Astrocyte (in vitro differentiated cells and primary cell): ENCODE results near the gene TTC1. TPM values are rescaled to one million over a fixed set of nuclear protein-coding genes. Genes with fewer than 3 reads are reported as not detected.

ENCODE experiments used
- DNase-seq: peaks from one replicate; pipeline ENCODE4 v3.0.0-alpha.2; 2010; ENCODE audit warnings: low read depth
- FAIRE-seq: peaks from 2 replicates; lab custom pipeline; 2011; peaks lifted over from hg19 to GRCh38; lab: Jason Lieb, UNC
- H2AFZ ChIP-seq: 2 replicates; pipeline ENCODE4 v1.6.0; 2012; ENCODE audit warnings: low read depth, low read length, inconsistent platforms
- H3K27ac ChIP-seq: 2 replicates; pipeline ENCODE4 v1.5.1; 2011; ENCODE audit warnings: low read depth, low read length, inconsistent platforms
- H3K27me3 ChIP-seq: 2 replicates; pipeline ENCODE4 v1.6.0; 2011; ENCODE audit warnings: low read length, inconsistent platforms; ENCODE audit not compliant: insufficient read depth
- H3K36me3 ChIP-seq: 2 replicates; pipeline ENCODE4 v1.5.1; 2011; ENCODE audit warnings: low read length, inconsistent platforms; ENCODE audit not compliant: insufficient read depth
- H3K4me1 ChIP-seq: 2 replicates; pipeline ENCODE4 v1.5.1; 2011; ENCODE audit warnings: low read length, inconsistent platforms; ENCODE audit not compliant: insufficient read depth
- H3K4me2 ChIP-seq: 2 replicates; pipeline ENCODE4 v1.6.0; 2012; ENCODE audit warnings: low read length, inconsistent platforms
- H3K4me3 ChIP-seq: 2 replicates; pipeline ENCODE4 v1.5.1; 2011; ENCODE audit warnings: low read depth, mild to moderate bottlenecking, low read length, inconsistent platforms; ENCODE audit not compliant: insufficient read depth
- H3K79me2 ChIP-seq: 2 replicates; pipeline ENCODE4 v1.6.0; 2012; ENCODE audit warnings: mild to moderate bottlenecking, low read length, inconsistent platforms; ENCODE audit not compliant: insufficient read depth
- H3K9ac ChIP-seq: 2 replicates; pipeline ENCODE4 v1.6.0; 2012; ENCODE audit warnings: mild to moderate bottlenecking, low read length, inconsistent platforms
- H3K9me3 ChIP-seq: 2 replicates; pipeline ENCODE4 v1.5.1; 2012; ENCODE audit warnings: low read depth, mild to moderate bottlenecking, low read length, inconsistent platforms; ENCODE audit not compliant: insufficient read depth
- H4K20me1 ChIP-seq: 2 replicates; pipeline ENCODE4 v1.6.0; 2012; ENCODE audit warnings: low read length, inconsistent platforms; ENCODE audit not compliant: insufficient read depth
- H3K27ac Mint-ChIP-seq: one replicate; pipeline ENCODE4 v1.8.0; 2021; ENCODE audit warnings: mild to moderate bottlenecking, mixed read lengths; ENCODE audit not compliant: unreplicated experiment
- H3K27me3 Mint-ChIP-seq: one replicate; pipeline ENCODE4 v1.8.0; 2021; ENCODE audit warnings: low read depth, mixed read lengths; ENCODE audit not compliant: unreplicated experiment
- H3K36me3 Mint-ChIP-seq: one replicate; pipeline ENCODE4 v1.8.0; 2021; ENCODE audit warnings: low read depth, mixed read lengths; ENCODE audit not compliant: unreplicated experiment
- H3K4me1 Mint-ChIP-seq: one replicate; pipeline ENCODE4 v1.8.0; 2021; ENCODE audit warnings: low read depth, mixed read lengths; ENCODE audit not compliant: unreplicated experiment
- H3K4me3 Mint-ChIP-seq: one replicate; pipeline ENCODE4 v1.8.0; 2021; ENCODE audit warnings: mild to moderate bottlenecking, moderate library complexity, mixed read lengths; ENCODE audit not compliant: unreplicated experiment
- H3K9me3 Mint-ChIP-seq: one replicate; pipeline ENCODE4 v1.8.0; 2021; ENCODE audit warnings: mild to moderate bottlenecking, mixed read lengths; ENCODE audit not compliant: unreplicated experiment
- EZH2 ChIP-seq: IDR thresholded peaks from 2 replicates; pipeline ENCODE4 v1.6.1; 2012; ENCODE audit warnings: mild to moderate bottlenecking, low read length, inconsistent platforms; ENCODE audit not compliant: insufficient read depth
- total RNA-seq: library from RNA; stranded (reverse); gene quantifications from 2 replicates; pipeline ENCODE4 v1.2.1, GENCODE V29; 2021
- TF ChIP-seq, protein P1 (sequence below): IDR thresholded peaks from 2 replicates; pipeline ENCODE4 v1.5.1; 2011; ENCODE audit warnings: low read depth, mild to moderate bottlenecking, inconsistent platforms, low read length, moderate library complexity; ENCODE audit not compliant: insufficient read depth

Gene TTC1
- total RNA-seq, 1 donor from 2014 or later, result 61.2 TPM

GRCh38 chr5:160060001-160060400, 51.1 kb downstream of the TTC1 start:
- peaks cover 18% of the 10 kb centered on the region for H3K36me3 Mint-ChIP-seq
- H3K9me3 Mint-ChIP-seq, result peaks cover 4% of the 10 kb centered on the region
- DNase-seq (no peak), FAIRE-seq (no peak)
- no peaks in the 10 kb centered on the region for H3K9me3 ChIP-seq
- H3K4me1 Mint-ChIP-seq, result peaks cover 2% of the 10 kb centered on the region
- H3K9ac ChIP-seq, result no peak overlapping the region
- H3K4me3 Mint-ChIP-seq, result no peak overlapping the region
- no peak overlapping the region for H2AFZ ChIP-seq
- H3K27me3 Mint-ChIP-seq, result no peaks in the 10 kb centered on the region
- H3K36me3 ChIP-seq, result peaks cover 25% of the 10 kb centered on the region
- H3K79me2 ChIP-seq, result no peaks in the 10 kb centered on the region
- no peak overlapping the region for H3K4me2 ChIP-seq
- TF ChIP-seq, protein P1, sequence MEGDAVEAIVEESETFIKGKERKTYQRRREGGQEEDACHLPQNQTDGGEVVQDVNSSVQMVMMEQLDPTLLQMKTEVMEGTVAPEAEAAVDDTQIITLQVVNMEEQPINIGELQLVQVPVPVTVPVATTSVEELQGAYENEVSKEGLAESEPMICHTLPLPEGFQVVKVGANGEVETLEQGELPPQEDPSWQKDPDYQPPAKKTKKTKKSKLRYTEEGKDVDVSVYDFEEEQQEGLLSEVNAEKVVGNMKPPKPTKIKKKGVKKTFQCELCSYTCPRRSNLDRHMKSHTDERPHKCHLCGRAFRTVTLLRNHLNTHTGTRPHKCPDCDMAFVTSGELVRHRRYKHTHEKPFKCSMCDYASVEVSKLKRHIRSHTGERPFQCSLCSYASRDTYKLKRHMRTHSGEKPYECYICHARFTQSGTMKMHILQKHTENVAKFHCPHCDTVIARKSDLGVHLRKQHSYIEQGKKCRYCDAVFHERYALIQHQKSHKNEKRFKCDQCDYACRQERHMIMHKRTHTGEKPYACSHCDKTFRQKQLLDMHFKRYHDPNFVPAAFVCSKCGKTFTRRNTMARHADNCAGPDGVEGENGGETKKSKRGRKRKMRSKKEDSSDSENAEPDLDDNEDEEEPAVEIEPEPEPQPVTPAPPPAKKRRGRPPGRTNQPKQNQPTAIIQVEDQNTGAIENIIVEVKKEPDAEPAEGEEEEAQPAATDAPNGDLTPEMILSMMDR, result no peak
- no peak for TF ChIP-seq EZH2
- no peak overlapping the region for H3K27ac Mint-ChIP-seq
- no peaks in the 10 kb centered on the region for H4K20me1 ChIP-seq
- peaks cover 3% of the 10 kb centered on the region for H3K4me1 ChIP-seq
- no peak overlapping the region for H3K27ac ChIP-seq
- no peak overlapping the region for H3K4me3 ChIP-seq
- no peaks in the 10 kb centered on the region for H3K27me3 ChIP-seq

DNA sequence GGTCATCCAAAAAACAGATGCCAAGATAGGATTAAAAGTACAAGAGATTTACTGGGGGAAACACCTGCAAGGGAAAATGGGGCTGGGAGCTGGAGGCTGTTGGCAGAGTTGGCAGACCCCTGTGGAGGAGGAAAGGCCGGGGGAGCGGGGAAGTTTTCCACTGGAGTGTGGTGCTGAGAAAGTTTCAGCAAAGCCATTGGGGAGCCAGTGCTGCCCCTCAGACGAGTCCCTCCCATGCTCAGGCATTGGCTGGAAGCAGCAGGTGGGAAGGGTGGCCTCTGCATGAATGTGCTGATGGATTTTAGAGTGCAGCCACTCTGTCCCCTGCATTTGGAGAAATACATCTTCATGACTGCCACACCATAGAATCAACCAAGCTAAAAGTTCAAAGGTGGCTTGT, 52.8 kb downstream of the TTC1 start:
- H3K27ac Mint-ChIP-seq, result no peak overlapping the region
- H3K36me3 Mint-ChIP-seq, result peaks cover 17% of the 10 kb centered on the region
- no peak overlapping the region for H3K9ac ChIP-seq

DNA sequence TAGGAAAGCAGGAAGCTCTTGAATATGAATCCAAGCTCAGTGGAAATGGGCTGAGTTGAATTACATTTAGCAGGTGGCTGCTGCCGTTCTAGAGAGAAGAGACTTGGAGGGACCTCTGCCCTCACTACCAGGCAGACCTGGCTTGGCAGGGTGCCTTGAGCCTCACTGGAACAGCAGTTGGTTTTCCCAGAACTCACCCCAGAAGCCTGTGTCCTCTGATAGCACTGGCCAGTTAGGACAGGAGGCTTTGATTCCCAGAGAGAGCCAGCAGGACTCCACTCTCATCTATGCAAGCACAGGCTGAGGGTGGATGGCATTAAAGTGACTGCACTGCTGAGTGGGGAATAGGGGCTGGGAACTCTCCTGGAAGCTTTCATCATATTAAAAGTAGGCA, 55.5 kb downstream of the TTC1 start:
- Histone ChIP-seq H2AFZ (no peak overlapping the region), H3K27me3 (no peaks in the 10 kb centered on the region), H4K20me1 (no peaks in the 10 kb centered on the region), H3K4me1 (no peaks in the 10 kb centered on the region), H3K4me3 (no peak overlapping the region), H3K4me2 (no peak overlapping the region), H3K79me2 (no peaks in the 10 kb centered on the region), H3K9me3 (no peaks in the 10 kb centered on the region), H3K27ac (no peak overlapping the region), H3K36me3 (peaks cover 15% of the 10 kb centered on the region), H3K9ac (no peak overlapping the region)
- no peaks in the 10 kb centered on the region for H3K4me1 Mint-ChIP-seq
- no peaks in the 10 kb centered on the region for H3K27me3 Mint-ChIP-seq
- H3K27ac Mint-ChIP-seq, result no peak overlapping the region
- no peaks in the 10 kb centered on the region for H3K9me3 Mint-ChIP-seq
- DNase-seq (no peak), FAIRE-seq (no peak)
- no peak overlapping the region for H3K4me3 Mint-ChIP-seq
- peaks cover 4% of the 10 kb centered on the region for H3K36me3 Mint-ChIP-seq
- TF ChIP-seq, protein P1, result no peak
- TF ChIP-seq EZH2, result no peak

More for the DNA sequence above, 52.8 kb downstream of the TTC1 start:
- H3K9me3 Mint-ChIP-seq, result peaks cover 4% of the 10 kb centered on the region
- Histone ChIP-seq H2AFZ (no peak overlapping the region), H3K4me2 (no peak overlapping the region), H3K4me3 (no peak overlapping the region), H3K79me2 (no peaks in the 10 kb centered on the region), H3K36me3 (peaks cover 18% of the 10 kb centered on the region), H3K9me3 (no peaks in the 10 kb centered on the region), H3K27ac (no peak overlapping the region), H4K20me1 (no peaks in the 10 kb centered on the region), H3K27me3 (no peaks in the 10 kb centered on the region), H3K4me1 (no peaks in the 10 kb centered on the region)
- H3K4me1 Mint-ChIP-seq, result no peaks in the 10 kb centered on the region
- H3K27me3 Mint-ChIP-seq, result no peaks in the 10 kb centered on the region
- TF ChIP-seq, protein P1, result no peak
- no peak for TF ChIP-seq EZH2
- no peak overlapping the region for H3K4me3 Mint-ChIP-seq
- no peak for FAIRE-seq
- no peak for DNase-seq
